H7 (cell line): Measurements from ENCODE around the gene DIRAS1. TPM values are rescaled to one million over a fixed set of nuclear protein-coding genes. Genes with fewer than 3 reads are reported as not detected.

Source experiments
- DNase-seq: peaks from one replicate; pipeline ENCODE4 v3.0.0; 2012
- H3K27me3 ChIP-seq: 2 replicates; pipeline ENCODE4 v1.6.0; 2011; ENCODE audit warnings: mild to moderate bottlenecking, low read length; ENCODE audit not compliant: control insufficient read depth, insufficient read depth
- H3K36me3 ChIP-seq: replicated peaks from 2 replicates; pipeline ENCODE4 v1.5.1; 2011; ENCODE audit warnings: low read length; ENCODE audit not compliant: control insufficient read depth, insufficient read depth
- H3K4me3 ChIP-seq: 2 replicates; pipeline ENCODE4 v1.5.1; 2011; ENCODE audit warnings: low read depth, mild to moderate bottlenecking, control low read depth, low read length, moderate library complexity; ENCODE audit not compliant: insufficient read depth
- total RNA-seq: library from RNA; depleted of rRNA; stranded (reverse); fragments of >200 nt; shearing (Covaris generic); gene quantifications from 2 replicates; pipeline ENCODE4 v1.2.3, GENCODE V29; 2014; rRNA removed

Gene DIRAS1
- 8.2 and 12.2 TPM in 2 replicates for total RNA-seq

GRCh38 chr19:2720777-2721569 is at the start of gene DIRAS1:
Gene DIRAS1 (minus strand): TSS chr19:2721372. CDS start chr19:2717806, 3,566 bp downstream.
- H3K4me3 ChIP-seq, result peak within 1 kb of the TSS; percentile 52
- peaks cover 11% of the 10 kb centered on the region for H3K27me3 ChIP-seq
- no peaks in the 10 kb centered on the region for H3K36me3 ChIP-seq
- peak; percentile 96 for DNase-seq

- peak; percentile 51 for DNase-seq
- Histone ChIP-seq H3K27me3 (no peaks in the 10 kb centered on the region), H3K36me3 (peaks cover 2% of the 10 kb centered on the region), H3K4me3 (no peak overlapping the region)
Observed at GRCh38 chr19:2770055-2771013, 49.2 kb upstream of the DIRAS1 start.

GRCh38 chr19:2769218-2769617 is 48.0 kb upstream of the DIRAS1 start:
- Histone ChIP-seq H3K4me3 (no peak overlapping the region), H3K36me3 (peaks cover 4% of the 10 kb centered on the region), H3K27me3 (no peaks in the 10 kb centered on the region)
- DNase-seq, result no peak

- Histone ChIP-seq H3K27me3 (no peaks in the 10 kb centered on the region), H3K4me3 (no peak overlapping the region)
Observed at GRCh38 chr19:2768365-2769132, 47.4 kb upstream of the DIRAS1 start.

GRCh38 chr19:2767688-2768087 is 46.5 kb upstream of the DIRAS1 start:
- DNase-seq, result no peak
- peaks cover 7% of the 10 kb centered on the region for H3K36me3 ChIP-seq
- H3K27me3 ChIP-seq, result no peaks in the 10 kb centered on the region
- H3K4me3 ChIP-seq, result no peak overlapping the region

More at GRCh38 chr19:2768365-2769132, 47.4 kb upstream of the DIRAS1 start:
- H3K36me3 ChIP-seq, result peaks cover 6% of the 10 kb centered on the region
- peak; percentile 53 for DNase-seq

- Histone ChIP-seq H3K4me3 (no peak overlapping the region), H3K36me3 (peaks cover 9% of the 10 kb centered on the region), H3K27me3 (no peaks in the 10 kb centered on the region)
- no peak for DNase-seq
Observed at GRCh38 chr19:2766594-2767372, 45.6 kb upstream of the DIRAS1 start.

GRCh38 chr19:2765376-2765775 is 44.2 kb upstream of the DIRAS1 start:
- DNase-seq, result peak; percentile 36
- H3K4me3 ChIP-seq, result no peak overlapping the region
- no peaks in the 10 kb centered on the region for H3K27me3 ChIP-seq
- peaks cover 11% of the 10 kb centered on the region for H3K36me3 ChIP-seq

GRCh38 chr19:2764945-2765344 is 43.8 kb upstream of the DIRAS1 start:
- no peaks in the 10 kb centered on the region for H3K27me3 ChIP-seq
- no peak overlapping the region for H3K4me3 ChIP-seq
- peaks cover 11% of the 10 kb centered on the region for H3K36me3 ChIP-seq
- DNase-seq, result no peak

GRCh38 chr19:2763687-2764086 is 42.5 kb upstream of the DIRAS1 start:
- Histone ChIP-seq H3K4me3 (no peak overlapping the region), H3K27me3 (no peaks in the 10 kb centered on the region), H3K36me3 (peaks cover 14% of the 10 kb centered on the region)
- no peak for DNase-seq

- H3K27me3 ChIP-seq, result no peaks in the 10 kb centered on the region
- H3K4me3 ChIP-seq, result no peak overlapping the region
- H3K36me3 ChIP-seq, result peaks cover 18% of the 10 kb centered on the region
- DNase-seq, result peak; percentile 63
Observed at GRCh38 chr19:2762783-2763496, 41.8 kb upstream of the DIRAS1 start.

GRCh38 chr19:2761876-2762782 is 41.0 kb upstream of the DIRAS1 start:
- DNase-seq, result peak; percentile 55
- H3K4me3 ChIP-seq, result no peak overlapping the region
- H3K36me3 ChIP-seq, result peaks cover 18% of the 10 kb centered on the region
- no peaks in the 10 kb centered on the region for H3K27me3 ChIP-seq

- peaks cover 19% of the 10 kb centered on the region for H3K36me3 ChIP-seq
- no peak overlapping the region for H3K4me3 ChIP-seq
- peak; percentile 58 for DNase-seq
- no peaks in the 10 kb centered on the region for H3K27me3 ChIP-seq
Observed at GRCh38 chr19:2761309-2761677, 40.1 kb upstream of the DIRAS1 start.
